Right lobe of liver (tissue), 4 donors: ENCODE results near the gene SERPIND1.

Experiments
- CTCF ChIP-seq, 4 donors: fragments of 200-600 bp in 3 of 4; fragments of 450-650 bp in 1 of 4; IDR thresholded peaks; one replicate each; pipeline versions ENCODE4 v1.5.1 to v1.8.0; 2016 to 2022; ENCODE audit warnings: antibody characterized with exemption in 4 of 4, mild to moderate bottlenecking in 2 of 4
- POLR2A ChIP-seq: fragments of 450-650 bp; IDR thresholded peaks from one replicate; pipeline ENCODE4 v1.6.1; 2017; ENCODE audit warnings: antibody characterized with exemption, mild to moderate bottlenecking
- donor health status: DM: no; HTN: no; CAD: no.
- donor health status: DM: no; HTN: no; CAD: no.
- donor health status: DM: no; HTN: yes; CAD: no.

GRCh38 chr22:20783300-20783673, 9.4 kb downstream of the SERPIND1 start:
- TF ChIP-seq CTCF (IDR thresholded peaks at IDR 0.05) (no peak), POLR2A (no peak)
